Measurements from ENCODE around the gene DPM1.

DPM1 gene

GRCh38 chr20:50929299-50930138, 28.8 kb downstream of the DPM1 start:
- peak; percentile 79 to 92 for DNase-seq

GRCh38 chr20:50928469-50928868, 29.9 kb downstream of the DPM1 start:
- no peak for DNase-seq

DNA sequence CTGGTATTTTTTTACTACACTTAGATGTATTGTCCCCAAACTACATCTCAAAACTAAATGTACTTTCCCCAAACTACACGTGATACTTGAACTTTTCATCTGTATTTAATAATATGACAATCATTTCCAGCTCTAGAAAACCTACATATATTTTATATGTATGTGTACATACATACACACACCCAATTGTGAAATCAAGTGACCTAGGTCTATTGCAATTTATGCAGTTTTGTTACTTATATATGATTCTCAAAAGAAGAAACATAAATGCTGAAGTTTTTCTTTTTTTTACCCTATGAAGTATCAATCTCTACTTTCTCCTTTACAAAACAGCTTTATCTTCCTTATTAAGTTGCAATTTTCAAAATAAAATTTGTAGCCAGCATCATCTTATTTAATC, 31.8 kb downstream of the DPM1 start:
- DNase-seq: no peak

DNA sequence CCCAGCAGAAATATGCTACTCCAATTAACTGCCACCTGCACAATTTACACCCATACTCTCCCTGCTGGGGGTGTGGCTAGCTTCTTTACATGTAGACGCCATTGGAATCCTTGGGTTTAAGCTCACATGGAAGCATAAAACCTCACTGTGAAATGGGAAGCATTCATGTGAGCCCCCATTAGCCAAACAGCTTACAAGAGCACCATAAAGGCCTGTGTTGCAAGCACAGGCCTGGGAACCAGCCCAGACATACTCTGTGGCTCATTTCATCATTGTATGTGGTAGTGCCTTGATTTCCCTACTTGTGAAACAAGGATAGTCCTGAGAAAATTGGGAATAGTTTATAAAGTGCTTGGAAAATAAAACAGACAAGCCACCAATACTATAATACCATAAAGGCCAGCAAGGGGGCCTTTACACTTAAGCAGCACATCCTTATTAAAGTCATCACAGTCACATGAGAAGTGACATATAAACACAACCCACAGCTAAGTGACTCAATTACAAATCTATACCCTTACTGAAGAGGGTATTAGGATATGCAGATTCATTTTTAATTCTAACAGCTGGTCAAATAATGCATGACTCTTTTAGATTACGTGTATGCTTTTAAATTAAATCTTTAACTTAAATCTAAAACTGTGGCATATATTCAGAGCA, 33.9 kb downstream of the DPM1 start:
- no peak for DNase-seq

DNA sequence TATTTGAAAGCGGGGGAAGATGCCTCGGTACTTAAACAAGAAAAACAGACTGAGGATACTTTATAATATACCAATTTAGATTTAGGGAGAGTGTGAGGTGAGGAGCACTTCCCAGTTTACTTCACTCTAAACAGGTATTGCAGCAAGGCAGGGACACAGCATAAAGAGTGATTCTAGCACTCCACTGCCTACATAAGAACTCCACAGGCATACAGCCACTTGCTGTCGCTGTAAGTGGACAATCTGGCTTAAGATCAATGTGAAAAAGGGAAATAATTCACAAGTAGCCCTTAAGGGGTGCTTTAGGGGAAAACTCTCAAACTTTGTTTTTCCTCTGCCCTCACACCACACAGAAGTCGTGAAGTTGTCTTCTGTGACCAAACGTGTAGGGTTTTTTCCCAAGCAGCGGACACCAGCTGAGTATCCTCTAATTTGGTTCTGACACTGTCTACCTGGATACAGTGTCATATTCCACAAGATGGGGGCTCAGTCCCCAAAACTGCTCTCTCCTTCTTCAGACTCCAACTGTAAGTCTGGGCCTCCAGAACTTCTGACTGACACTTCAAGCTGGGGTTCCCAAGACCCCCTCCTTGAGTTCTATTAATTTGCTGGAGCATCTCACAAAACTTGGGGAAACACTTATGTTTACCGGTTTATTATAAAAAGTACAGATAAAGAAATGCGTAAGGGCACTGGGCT, 36.4 kb downstream of the DPM1 start:
- no peak for DNase-seq

DNA sequence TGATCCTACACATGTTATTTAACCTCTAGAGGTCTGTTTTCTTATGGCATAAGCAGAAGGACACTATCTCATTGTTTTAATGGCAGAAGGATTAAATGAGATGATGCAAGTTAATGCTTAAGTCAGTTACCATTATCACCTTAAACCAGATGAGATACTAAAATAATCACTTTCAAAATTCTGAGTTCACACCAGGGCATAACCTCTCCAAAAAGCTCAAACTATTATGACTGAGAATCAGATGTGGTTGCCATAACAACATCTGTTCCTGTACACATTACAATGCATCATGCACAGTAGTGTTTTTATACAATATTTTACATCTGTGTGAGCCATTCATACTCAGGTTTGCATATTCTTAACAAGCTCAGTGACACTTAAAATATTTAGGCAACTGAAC, 37.3 kb downstream of the DPM1 start:
- no peak for DNase-seq

DNA sequence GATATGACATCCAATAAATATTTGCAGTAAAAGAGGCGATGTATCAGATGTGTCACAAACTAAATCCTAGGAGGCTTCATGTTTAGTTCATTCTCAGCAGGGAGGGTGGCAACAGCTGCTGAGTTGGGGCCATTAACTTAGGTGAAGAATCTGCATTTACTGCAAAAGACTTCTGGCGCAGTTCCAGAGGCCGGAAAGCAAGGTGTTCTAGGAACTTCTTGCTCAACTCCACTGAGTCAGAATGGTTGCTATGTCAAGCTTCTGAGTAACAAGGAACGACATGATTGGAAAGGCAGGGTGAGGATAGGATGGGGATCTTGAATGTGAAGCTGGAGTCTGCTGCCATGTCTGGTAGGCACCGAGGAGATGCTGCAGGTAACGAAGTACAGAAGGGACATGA, 38.8 kb downstream of the DPM1 start:
- DNase-seq: no peak

DNA sequence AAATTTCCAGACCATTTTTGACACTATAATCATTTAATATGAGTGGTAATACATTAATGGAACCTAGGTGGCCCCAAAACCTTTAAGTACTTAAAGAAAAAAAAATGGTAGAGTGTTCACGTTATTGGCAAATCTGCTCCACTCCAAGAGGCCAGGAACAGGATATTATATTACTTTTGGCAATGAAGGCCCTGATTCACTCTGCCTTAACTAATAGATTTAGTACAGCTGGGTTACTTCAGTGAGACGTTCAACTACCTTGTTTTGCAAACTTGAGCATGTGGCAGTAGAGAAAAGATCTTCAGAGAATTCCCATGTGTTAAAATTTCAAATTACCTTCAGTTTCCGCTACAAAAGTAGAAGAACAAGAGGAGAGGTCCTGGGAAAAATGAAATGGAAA, 39.9 kb downstream of the DPM1 start:
- DNase-seq: no peak

DNA sequence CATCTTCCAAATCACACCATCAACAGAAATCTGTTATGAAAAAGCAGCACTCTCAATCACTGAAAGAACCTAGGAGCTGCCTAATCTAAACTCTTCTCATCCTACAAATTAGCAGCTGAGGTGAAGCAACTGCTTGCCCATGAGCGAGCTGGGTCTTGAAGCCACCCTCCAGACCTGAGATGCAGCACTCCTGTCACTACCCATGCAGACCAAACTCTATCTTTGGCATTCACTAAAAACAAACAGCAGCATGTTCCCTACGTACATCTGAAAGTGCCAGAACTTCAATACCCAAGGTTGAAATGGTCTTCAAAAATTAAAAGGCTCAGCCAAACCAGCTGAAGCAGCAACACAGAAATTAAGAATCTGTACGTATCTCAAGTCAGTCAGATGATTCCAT, 41.4 kb downstream of the DPM1 start:
- DNase-seq: no peak

DNA sequence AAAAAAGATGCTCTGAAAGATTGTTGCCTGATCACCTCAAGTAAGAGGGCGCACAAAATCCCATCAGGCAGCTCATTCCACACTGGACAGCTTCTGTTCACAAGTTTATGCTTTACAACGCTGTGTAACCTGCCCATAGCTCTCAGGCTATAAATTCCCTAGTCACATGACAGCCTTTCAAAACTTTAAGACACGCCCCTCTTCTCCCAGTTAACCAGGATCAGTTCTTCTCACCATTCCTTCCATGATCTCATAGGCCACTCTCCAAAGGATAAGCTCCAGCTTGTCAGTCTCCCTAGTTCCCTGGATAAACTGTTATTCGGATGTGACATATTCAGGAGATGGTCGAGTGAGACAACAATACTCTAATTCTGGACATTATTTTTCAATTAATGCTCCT, 42.1 kb downstream of the DPM1 start:
- DNase-seq: no peak

- no peak for DNase-seq
Observed at GRCh38 chr20:50915424-50915823, 42.9 kb downstream of the DPM1 start.

GRCh38 chr20:50913690-50914375, 44.5 kb downstream of the DPM1 start:
- no peak for DNase-seq

GRCh38 chr20:50911716-50912115, 46.6 kb downstream of the DPM1 start:
- no peak for DNase-seq

- DNase-seq: no peak
Observed at GRCh38 chr20:50911030-50911429, 47.3 kb downstream of the DPM1 start.

GRCh38 chr20:50909413-50909812, 48.9 kb downstream of the DPM1 start:
- no peak for DNase-seq

GRCh38 chr20:50904067-50904570, 54.2 kb downstream of the DPM1 start:
- DNase-seq: no peak

GRCh38 chr20:50903353-50904051, 54.8 kb downstream of the DPM1 start:
- DNase-seq: no peak

DNA sequence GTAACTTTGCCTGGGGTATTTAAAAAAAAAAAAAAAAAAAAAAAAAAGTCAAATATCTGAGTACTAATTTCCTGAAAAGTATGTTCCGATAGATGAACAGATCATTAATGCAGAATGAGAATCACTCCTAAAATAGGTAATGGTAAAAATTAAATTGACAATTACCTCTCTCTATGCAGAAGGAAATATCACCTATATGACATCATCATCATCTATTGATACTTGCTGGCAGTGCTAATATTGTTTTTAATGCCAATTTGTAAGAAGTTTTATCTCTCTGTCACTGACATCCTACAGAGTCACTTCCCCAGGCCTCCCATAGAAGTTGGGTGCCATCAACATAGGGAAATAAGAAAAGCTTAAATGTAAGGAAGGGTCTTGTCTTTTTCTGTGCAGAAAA, 57.0 kb downstream of the DPM1 start:
- no peak for DNase-seq

DNA sequence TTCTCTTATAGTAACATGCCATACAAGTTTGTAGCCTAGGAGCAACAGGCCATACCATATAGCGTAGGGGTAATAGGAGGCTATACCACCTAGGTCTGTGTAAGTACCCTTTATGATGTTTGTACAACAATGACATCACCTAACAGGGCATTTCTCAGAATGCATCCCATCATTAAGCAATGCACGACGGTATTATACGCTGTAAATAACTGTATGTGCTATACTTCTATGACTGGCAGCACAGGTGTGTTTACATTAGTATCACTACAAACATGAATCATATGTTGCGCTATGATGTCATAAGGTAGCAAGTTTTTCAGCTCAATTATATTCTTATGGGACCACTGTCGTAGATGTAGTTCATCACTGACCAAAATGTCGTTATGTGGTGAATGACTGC, 58.1 kb downstream of the DPM1 start:
- DNase-seq: no peak

DNA sequence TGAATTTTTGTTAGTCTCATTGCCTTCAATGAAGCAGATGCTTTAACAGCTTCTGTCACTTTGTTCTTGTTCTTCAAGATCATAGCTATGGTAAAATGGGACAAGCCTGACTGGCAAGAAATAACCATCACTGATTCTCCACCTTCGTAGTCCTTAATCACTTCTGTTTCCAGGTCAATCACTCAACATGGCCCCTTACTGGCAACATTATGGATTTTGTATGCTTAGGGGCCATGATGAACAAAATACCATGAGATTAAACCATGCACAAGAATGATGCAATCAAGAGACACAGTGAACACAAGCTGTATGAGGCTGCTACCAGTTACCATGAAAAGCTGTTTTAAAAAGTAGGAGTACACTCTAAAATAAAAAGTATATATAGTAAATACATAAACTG, 59.9 kb downstream of the DPM1 start:
- no peak for DNase-seq

DNA sequence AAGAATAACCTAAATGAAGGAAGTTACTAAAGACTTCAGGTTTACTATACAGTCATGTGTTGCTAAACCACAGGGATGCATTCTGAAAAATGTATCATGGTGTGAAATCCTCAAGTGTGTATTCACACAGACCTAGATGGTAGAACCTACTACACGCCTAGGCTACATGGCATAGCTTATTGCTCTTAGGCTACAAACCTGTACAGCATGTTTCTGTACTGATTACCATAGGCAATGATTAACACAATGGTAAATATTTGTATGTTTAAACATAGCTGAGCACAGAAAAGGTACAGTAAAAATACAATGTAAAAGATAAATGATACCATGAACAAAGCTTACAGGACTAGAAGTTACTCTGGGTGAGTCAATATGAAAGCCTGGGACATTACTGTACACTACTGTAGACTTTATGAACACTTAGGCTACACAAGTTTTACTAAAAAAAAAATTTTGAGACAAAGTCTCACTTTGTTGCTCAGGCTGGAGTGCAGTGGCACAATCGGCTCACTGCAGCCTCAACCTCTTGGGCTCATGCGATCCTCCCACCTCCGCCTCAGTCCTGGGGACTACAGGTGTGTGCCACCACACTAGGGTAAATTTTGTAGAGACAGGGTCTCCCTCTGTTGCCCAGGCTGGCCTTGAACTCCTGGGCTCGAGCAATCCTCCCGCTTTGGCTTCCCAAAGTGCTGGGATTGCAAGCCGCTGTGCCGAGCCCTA, 63.1 kb downstream of the DPM1 start:
- DNase-seq: no peak

DNA sequence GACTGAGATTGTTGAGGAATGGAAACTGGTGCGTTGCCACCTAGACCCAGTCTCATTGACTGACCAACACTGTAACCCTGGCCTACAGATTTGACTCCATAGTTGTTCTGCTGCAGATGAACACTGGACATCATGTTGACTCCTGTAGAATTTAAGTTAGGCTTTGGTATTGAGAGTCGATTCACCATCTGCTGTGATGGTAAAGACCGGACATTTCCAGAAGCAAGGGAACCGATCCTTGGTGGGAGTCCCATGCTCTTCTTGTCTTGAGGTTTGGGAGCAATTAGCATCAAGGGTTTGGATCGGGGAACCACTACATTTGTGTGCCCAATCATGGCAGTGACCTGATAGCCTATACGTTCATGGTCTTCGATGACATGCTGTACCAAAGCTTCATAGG, 64.7 kb downstream of the DPM1 start:
- no peak for DNase-seq

All from hippocampal formation (tissue), 2 donors.